HCT116 (cell line): ENCODE results near the gene CYP3A4. TPM values are rescaled to one million over a fixed set of nuclear protein-coding genes. Genes with fewer than 3 reads are reported as not detected.

Experiments
- ATAC-seq: fragments of 200-7000 bp; cut with Tn5 transposase; 2 replicates; pipeline ENCODE4 v1.9.1; 2020; ENCODE audit warnings: mild to moderate bottlenecking, moderate library complexity
- BruUV-seq: library from RNA; stranded (reverse); fragments of 400-500 nt; replicated peaks from 2 replicates; lab custom pipeline; 2021; lab: Mats Ljungman, UMichigan
- CTCF ChIA-PET: fragments of 300-600 bp; sonication (Branson Sonifier 250); formaldehyde crosslinking; loops from one replicate; lab custom pipeline; 2021; ENCODE audit warnings: antibody characterized with exemption; lab: Charles Lee
- POLR2A ChIA-PET: fragments of 300-600, 350-600 bp; sonication (Branson Sonifier 250); formaldehyde crosslinking; loops from one replicate; lab custom pipeline; 2021; ENCODE audit warnings: antibody characterized with exemption; lab: Charles Lee
- RAD21 ChIA-PET, 2 experiments: fragments of 300-600 bp; sonication (Branson Sonifier 250); formaldehyde crosslinking; loops; one replicate each; lab custom pipeline; 2023; ENCODE audit warnings: low total read pairs in 2 of 2; ENCODE audit not compliant: uncharacterized antibody in 2 of 2, unreplicated experiment in 2 of 2, low non-redundant PET in 1 of 2; lab: Charles Lee
- DNase-seq: peaks from one replicate; pipeline ENCODE4 v3.0.0-alpha.2; 2010; ENCODE audit warnings: low read depth, low spot score
- H2AFZ ChIP-seq: fragments of 200-600 bp; shearing (Covaris generic), sonication (generic); 2 replicates; pipeline ENCODE4 v1.6.1; 2017; ENCODE audit warnings: low read depth, mixed run types, mixed read lengths, antibody characterized with exemption, low read length; ENCODE audit not compliant: poor library complexity, severe bottlenecking
- H3K27ac ChIP-seq: 2 replicates; pipeline ENCODE4 v1.5.1; 2012; ENCODE audit warnings: low read depth, low read length
- H3K27me3 ChIP-seq: fragments of 200-600 bp; sonication (generic); 2 replicates; pipeline ENCODE4 v1.6.1; 2016; ENCODE audit warnings: mixed run types, low read length, mixed read lengths; ENCODE audit not compliant: insufficient read depth
- H3K36me3 ChIP-seq, 2 experiments: fragments of 200-500 bp in 1 of 2; fragments of 200-600 bp in 1 of 2; sonication (Bioruptor generic) in 1 of 2; sonication (generic) in 1 of 2; 2 replicates each; pipeline versions ENCODE4 v1.5.1 to v1.6.1; 2014 to 2016; ENCODE audit warnings: low read length in 2 of 2, inconsistent platforms in 1 of 2, mixed read lengths in 1 of 2, mixed run types in 1 of 2; ENCODE audit not compliant: insufficient read depth in 2 of 2, control insufficient read depth in 1 of 2
- H3K4me1 ChIP-seq, 2 experiments: fragments of 200-600 bp in 1 of 2; sonication (generic) in 1 of 2; 2 replicates each; pipeline versions ENCODE4 v1.5.1 to v1.6.1; 2012 to 2017; ENCODE audit warnings: low read length in 2 of 2, inconsistent platforms in 1 of 2, mild to moderate bottlenecking in 1 of 2, mixed read lengths in 1 of 2, mixed run types in 1 of 2, moderate library complexity in 1 of 2; ENCODE audit not compliant: insufficient read depth in 2 of 2, control insufficient read depth in 1 of 2
- H3K4me2 ChIP-seq: fragments of 200-600 bp; sonication (generic); 2 replicates; pipeline ENCODE4 v1.6.1; 2017; ENCODE audit warnings: mixed run types, low read length, mixed read lengths
- H3K4me3 ChIP-seq, 2 experiments: fragments of 200-600 bp in 1 of 2; sonication (generic) in 1 of 2; replicated peaks in 1 of 2; 2 replicates each; pipeline ENCODE4 v1.5.1; 2011 to 2016; ENCODE audit warnings: low read length in 2 of 2, control low read depth in 1 of 2, low read depth in 1 of 2, mild to moderate bottlenecking in 1 of 2, mixed read lengths in 1 of 2, mixed run types in 1 of 2
- H3K79me2 ChIP-seq: fragments of 200-600 bp; sonication (generic); 2 replicates; pipeline ENCODE4 v1.6.1; 2017; ENCODE audit warnings: mild to moderate bottlenecking, mixed run types, low read length, moderate library complexity, mixed read lengths; ENCODE audit not compliant: insufficient read depth
- H3K9ac ChIP-seq: fragments of 200-600 bp; sonication (generic); 2 replicates; pipeline ENCODE4 v1.6.1; 2016; ENCODE audit warnings: low read length, mixed read lengths
- H3K9me2 ChIP-seq: fragments of 200-600 bp; sonication (generic), shearing (Covaris generic); 2 replicates; pipeline ENCODE4 v1.6.1; 2017; ENCODE audit warnings: mixed run types, mild to moderate bottlenecking, moderate library complexity; ENCODE audit not compliant: insufficient read depth
- H3K9me3 ChIP-seq, 2 experiments: fragments of 200-500 bp in 1 of 2; fragments of 200-600 bp in 1 of 2; sonication (Bioruptor generic) in 1 of 2; sonication (generic) in 1 of 2; 2 replicates each; pipeline ENCODE4 v1.6.1; 2014 to 2017; ENCODE audit warnings: low read length in 2 of 2, mixed read lengths in 2 of 2, inconsistent platforms in 1 of 2, low read depth in 1 of 2, mild to moderate bottlenecking in 1 of 2, mixed run types in 1 of 2, moderate library complexity in 1 of 2; ENCODE audit not compliant: control insufficient read depth in 1 of 2, insufficient read depth in 1 of 2
- H4K20me1 ChIP-seq: fragments of 200-600 bp; sonication (generic), shearing (Covaris generic); 2 replicates; pipeline ENCODE4 v1.6.1; 2017; ENCODE audit warnings: mixed run types, mild to moderate bottlenecking, moderate library complexity; ENCODE audit not compliant: insufficient read depth
- CBX3 ChIP-seq: IDR thresholded peaks from 2 replicates; pipeline ENCODE4 v1.6.1; 2012; ENCODE audit warnings: low read depth
- CEBPB ChIP-seq: IDR thresholded peaks from 2 replicates; pipeline ENCODE4 v1.6.1; 2012; ENCODE audit warnings: low read depth
- EGR1 ChIP-seq: IDR thresholded peaks from 2 replicates; pipeline ENCODE4 v1.6.1; 2012; ENCODE audit warnings: low read depth
- ELF1 ChIP-seq: IDR thresholded peaks from 2 replicates; pipeline ENCODE4 v1.6.1; 2012; ENCODE audit warnings: low read depth, borderline replicate concordance
- EZH2 ChIP-seq: fragments of 200-600 bp; sonication (generic); IDR thresholded peaks from 2 replicates; pipeline ENCODE4 v1.6.1; 2017; ENCODE audit warnings: antibody characterized with exemption, mixed run types
- EZH2phosphoT487 ChIP-seq: fragments of 200-600 bp; IDR thresholded peaks from 2 replicates; pipeline ENCODE4 v1.6.1; 2018; ENCODE audit warnings: antibody characterized with exemption, borderline replicate concordance
- FOSL1 ChIP-seq: IDR thresholded peaks from 2 replicates; pipeline ENCODE4 v1.6.1; 2012; ENCODE audit warnings: low read depth
- JUND ChIP-seq: IDR thresholded peaks from 2 replicates; pipeline ENCODE4 v1.6.1; 2012
- MAX ChIP-seq: IDR thresholded peaks from 2 replicates; pipeline ENCODE4 v1.6.1; 2012
- POLR2A ChIP-seq: IDR thresholded peaks from 2 replicates; pipeline ENCODE4 v1.7.0; 2011; ENCODE audit warnings: borderline replicate concordance; ENCODE audit not compliant: insufficient read depth, insufficient read length; ENCODE audit errors: extremely low read depth
- POLR2AphosphoS5 ChIP-seq: IDR thresholded peaks from 2 replicates; pipeline ENCODE4 v1.6.1; 2011; ENCODE audit warnings: mild to moderate bottlenecking, low read depth, low read length, moderate library complexity
- RAD21 ChIP-seq: IDR thresholded peaks from 2 replicates; pipeline ENCODE4 v1.6.1; 2012; ENCODE audit warnings: low read depth, mild to moderate bottlenecking
- REST ChIP-seq: IDR thresholded peaks from 2 replicates; pipeline ENCODE4 v1.6.1; 2012; ENCODE audit warnings: low read depth
- SIN3A ChIP-seq: IDR thresholded peaks from 2 replicates; pipeline ENCODE4 v1.6.1; 2012; ENCODE audit warnings: low read depth
- SP1 ChIP-seq: IDR thresholded peaks from 2 replicates; pipeline ENCODE4 v1.6.1; 2012; ENCODE audit warnings: low read depth
- ZFX ChIP-seq: fragments of 450-650 bp; IDR thresholded peaks from 2 replicates; pipeline ENCODE4 v1.6.1; 2017
- ZNF274 ChIP-seq: fragments of 200-500 bp; sonication (Bioruptor generic); IDR thresholded peaks from 2 replicates; pipeline ENCODE4 v1.6.1; 2014; ENCODE audit warnings: mild to moderate bottlenecking, low read depth, low read length, inconsistent platforms
- intact Hi-C: fragments of 100-400 bp; cut with micrococcal nuclease; formaldehyde crosslinking; loops from 2 replicates; pipeline ENCODE4 v1.10.0; 2022
- total RNA-seq: library from RNA; stranded (reverse); gene quantifications from one replicate; pipeline ENCODE4 v1.2.1, GENCODE V29; 2021; ENCODE audit not compliant: unreplicated experiment
- TF ChIP-seq, protein P1 (sequence below): IDR thresholded peaks from 2 replicates; pipeline ENCODE4 v1.6.1; 2011; ENCODE audit warnings: mild to moderate bottlenecking, low read length, moderate library complexity; ENCODE audit not compliant: insufficient replicate concordance; ENCODE audit errors: extremely low read depth
- TF ChIP-seq, protein P2 (sequence below), 3 experiments: fragments of 200-600 bp in 1 of 3; sonication (generic) in 1 of 3; IDR thresholded peaks in 2 of 3; conservative IDR thresholded peaks in 1 of 3; 2 replicates each; pipeline ENCODE4 v1.5.1; 2012 to 2017; ENCODE audit warnings: low read depth in 2 of 3, low read length in 2 of 3, antibody characterized with exemption in 1 of 3, borderline replicate concordance in 1 of 3, control low read depth in 1 of 3, mild to moderate bottlenecking in 1 of 3, mixed read lengths in 1 of 3, mixed run types in 1 of 3, moderate library complexity in 1 of 3; ENCODE audit not compliant: insufficient read depth in 1 of 3
- TF ChIP-seq, protein P3 (sequence below): IDR thresholded peaks from 2 replicates; pipeline ENCODE4 v1.6.1; 2012

CYP3A4 gene
- total RNA-seq, 1 experiment from 2014 or later, result 0.25 TPM

GRCh38 chr7:99762680-99763327 is 21.2 kb downstream of the CYP3A4 start:
- no peak overlapping the region for H2AFZ ChIP-seq
- ChIA-PET RAD21 (no interaction called here), POLR2A (no interaction called here), CTCF (no interaction called here)
- ATAC-seq (no peak), DNase-seq (no peak)
- no TSS peak for BruUV-seq
- H3K9ac ChIP-seq, result no peak overlapping the region
- no peaks in the 10 kb centered on the region for H3K4me1 ChIP-seq
- no peaks in the 10 kb centered on the region for H3K9me3 ChIP-seq
- no peak overlapping the region for H3K27ac ChIP-seq
- no peaks in the 10 kb centered on the region for H4K20me1 ChIP-seq
- H3K79me2 ChIP-seq, result no peaks in the 10 kb centered on the region
- no peaks in the 10 kb centered on the region for H3K27me3 ChIP-seq
- intact Hi-C loops, result no loop called here
- H3K4me2 ChIP-seq, result no peak overlapping the region
- H3K4me3 ChIP-seq, result no peak overlapping the region
- TF ChIP-seq SIN3A, result no peak
- TF ChIP-seq EGR1, result no peak
- TF ChIP-seq JUND, result no peak
- no peak for TF ChIP-seq ELF1
- TF ChIP-seq ZNF274, result no peak
- TF ChIP-seq FOSL1, result no peak
- TF ChIP-seq POLR2AphosphoS5, result no peak
- TF ChIP-seq CBX3, result no peak
- TF ChIP-seq EZH2, result no peak
- TF ChIP-seq, protein P1, sequence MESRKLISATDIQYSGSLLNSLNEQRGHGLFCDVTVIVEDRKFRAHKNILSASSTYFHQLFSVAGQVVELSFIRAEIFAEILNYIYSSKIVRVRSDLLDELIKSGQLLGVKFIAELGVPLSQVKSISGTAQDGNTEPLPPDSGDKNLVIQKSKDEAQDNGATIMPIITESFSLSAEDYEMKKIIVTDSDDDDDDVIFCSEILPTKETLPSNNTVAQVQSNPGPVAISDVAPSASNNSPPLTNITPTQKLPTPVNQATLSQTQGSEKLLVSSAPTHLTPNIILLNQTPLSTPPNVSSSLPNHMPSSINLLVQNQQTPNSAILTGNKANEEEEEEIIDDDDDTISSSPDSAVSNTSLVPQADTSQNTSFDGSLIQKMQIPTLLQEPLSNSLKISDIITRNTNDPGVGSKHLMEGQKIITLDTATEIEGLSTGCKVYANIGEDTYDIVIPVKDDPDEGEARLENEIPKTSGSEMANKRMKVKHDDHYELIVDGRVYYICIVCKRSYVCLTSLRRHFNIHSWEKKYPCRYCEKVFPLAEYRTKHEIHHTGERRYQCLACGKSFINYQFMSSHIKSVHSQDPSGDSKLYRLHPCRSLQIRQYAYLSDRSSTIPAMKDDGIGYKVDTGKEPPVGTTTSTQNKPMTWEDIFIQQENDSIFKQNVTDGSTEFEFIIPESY, result no peak
- TF ChIP-seq SP1, result no peak
- TF ChIP-seq CEBPB, result no peak
- TF ChIP-seq, protein P2, sequence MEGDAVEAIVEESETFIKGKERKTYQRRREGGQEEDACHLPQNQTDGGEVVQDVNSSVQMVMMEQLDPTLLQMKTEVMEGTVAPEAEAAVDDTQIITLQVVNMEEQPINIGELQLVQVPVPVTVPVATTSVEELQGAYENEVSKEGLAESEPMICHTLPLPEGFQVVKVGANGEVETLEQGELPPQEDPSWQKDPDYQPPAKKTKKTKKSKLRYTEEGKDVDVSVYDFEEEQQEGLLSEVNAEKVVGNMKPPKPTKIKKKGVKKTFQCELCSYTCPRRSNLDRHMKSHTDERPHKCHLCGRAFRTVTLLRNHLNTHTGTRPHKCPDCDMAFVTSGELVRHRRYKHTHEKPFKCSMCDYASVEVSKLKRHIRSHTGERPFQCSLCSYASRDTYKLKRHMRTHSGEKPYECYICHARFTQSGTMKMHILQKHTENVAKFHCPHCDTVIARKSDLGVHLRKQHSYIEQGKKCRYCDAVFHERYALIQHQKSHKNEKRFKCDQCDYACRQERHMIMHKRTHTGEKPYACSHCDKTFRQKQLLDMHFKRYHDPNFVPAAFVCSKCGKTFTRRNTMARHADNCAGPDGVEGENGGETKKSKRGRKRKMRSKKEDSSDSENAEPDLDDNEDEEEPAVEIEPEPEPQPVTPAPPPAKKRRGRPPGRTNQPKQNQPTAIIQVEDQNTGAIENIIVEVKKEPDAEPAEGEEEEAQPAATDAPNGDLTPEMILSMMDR (IDR thresholded peaks at IDR 0.05 in 2 of 3, conservative IDR thresholded peaks at IDR 0.05 in 1 of 3; ENCODE audit: borderline replicate concordance in 1 of 3, insufficient read depth in 1 of 3, low read depth in 2 of 3, low read length in 2 of 3), result no peak
- TF ChIP-seq RAD21, result no peak
- TF ChIP-seq ZFX, result no peak
- TF ChIP-seq, protein P3, sequence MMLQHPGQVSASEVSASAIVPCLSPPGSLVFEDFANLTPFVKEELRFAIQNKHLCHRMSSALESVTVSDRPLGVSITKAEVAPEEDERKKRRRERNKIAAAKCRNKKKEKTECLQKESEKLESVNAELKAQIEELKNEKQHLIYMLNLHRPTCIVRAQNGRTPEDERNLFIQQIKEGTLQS, result no peak
- TF ChIP-seq POLR2A, result no peak
- no peak for TF ChIP-seq MAX
- no peak for TF ChIP-seq EZH2phosphoT487
- no peak for TF ChIP-seq REST
- TF ChIP-seq, all 23 proteins: peak for 0
- H3K9me2 ChIP-seq, result no peaks in the 10 kb centered on the region
- no peaks in the 10 kb centered on the region for H3K36me3 ChIP-seq
